ENCODE results near the gene CHD6. TPM values are rescaled to one million over a fixed set of nuclear protein-coding genes. Genes with fewer than 3 reads are reported as not detected.

The CHD6 gene
- total RNA-seq, 1 experiment from 2014 or later = 26.6 TPM

- H3K27me3 ChIP-seq (ENCODE audit: insufficient read depth, low read length) = no peaks in the 10 kb centered on the region
- H3K4me3 ChIP-seq (replicated peaks in 1 of 2; ENCODE audit: low read depth in 1 of 2, low read length in 2 of 2) = no peak overlapping the region
- ATAC-seq (no peak), DNase-seq (ENCODE audit: low read depth, low spot score) (no peak)
- no peaks in the 10 kb centered on the region for H3K79me2 ChIP-seq (ENCODE audit: insufficient read depth, low read length)
- no TSS peak for BruUV-seq (replicated peaks)
- intact Hi-C loops (cut with micrococcal nuclease) = no loop called here
- RAD21 ChIA-PET (ENCODE audit: low non-redundant PET in 1 of 2, low total read pairs in 2 of 2, uncharacterized antibody in 2 of 2, unreplicated experiment in 2 of 2) = no interaction called here
- peaks cover 0 to 25% of the 10 kb centered on the region in 2 experiments; a peak in 2 of 4 replicates for H3K36me3 ChIP-seq (ENCODE audit: control insufficient read depth in 1 of 2, insufficient read depth in 2 of 2, low read length in 2 of 2)
- H3K9me2 ChIP-seq (ENCODE audit: insufficient read depth) = no peaks in the 10 kb centered on the region
- no peak overlapping the region for H3K27ac ChIP-seq (ENCODE audit: low read depth, low read length)
- no peak overlapping the region for H3K4me2 ChIP-seq (ENCODE audit: low read length)
- no peaks in the 10 kb centered on the region for H4K20me1 ChIP-seq (ENCODE audit: insufficient read depth)
- TF ChIP-seq POLR2AphosphoS5 (IDR thresholded peaks at IDR 0.05; ENCODE audit: low read depth, low read length) (no peak), EGR1 (IDR thresholded peaks at IDR 0.05; ENCODE audit: low read depth) (no peak), CBX3 (IDR thresholded peaks at IDR 0.05; ENCODE audit: low read depth) (no peak), REST (IDR thresholded peaks at IDR 0.05; ENCODE audit: low read depth) (no peak), EZH2phosphoT487 (IDR thresholded peaks at IDR 0.05; ENCODE audit: borderline replicate concordance) (no peak), ZFX (IDR thresholded peaks at IDR 0.05) (no peak), TCF7L2 (IDR thresholded peaks at IDR 0.05; ENCODE audit: borderline replicate concordance, extremely low read depth, insufficient read depth, insufficient read length) (no peak), SRF (IDR thresholded peaks at IDR 0.05; ENCODE audit: low read depth) (no peak), CEBPB (IDR thresholded peaks at IDR 0.05; ENCODE audit: low read depth) (no peak), EZH2 (IDR thresholded peaks at IDR 0.05) (no peak), POLR2A (IDR thresholded peaks at IDR 0.05; ENCODE audit: borderline replicate concordance, extremely low read depth, insufficient read depth, insufficient read length) (no peak), CTCF (IDR thresholded peaks at IDR 0.05 in 2 of 3, conservative IDR thresholded peaks at IDR 0.05 in 1 of 3; ENCODE audit: borderline replicate concordance in 1 of 3, insufficient read depth in 1 of 3, low read depth in 2 of 3, low read length in 2 of 3) (no peak), ELF1 (IDR thresholded peaks at IDR 0.05; ENCODE audit: borderline replicate concordance, low read depth) (no peak), YY1 (IDR thresholded peaks at IDR 0.05; ENCODE audit: extremely low read depth, insufficient replicate concordance, low read depth, low read length) (no peak), SIN3A (IDR thresholded peaks at IDR 0.05; ENCODE audit: low read depth) (no peak), SP1 (IDR thresholded peaks at IDR 0.05; ENCODE audit: low read depth) (no peak), JUND (IDR thresholded peaks at IDR 0.05) (no peak), ZNF274 (IDR thresholded peaks at IDR 0.05; ENCODE audit: low read depth, low read length) (no peak), MAX (IDR thresholded peaks at IDR 0.05) (no peak), FOSL1 (IDR thresholded peaks at IDR 0.05; ENCODE audit: low read depth) (no peak)
- H3K4me1 ChIP-seq (ENCODE audit: control insufficient read depth in 1 of 2, insufficient read depth in 2 of 2, low read length in 2 of 2) = no peaks in the 10 kb centered on the region
- H3K9me3 ChIP-seq (ENCODE audit: control insufficient read depth in 1 of 2, insufficient read depth in 1 of 2, low read depth in 1 of 2, low read length in 2 of 2) = no peaks in the 10 kb centered on the region
- no peak overlapping the region for H2AFZ ChIP-seq (ENCODE audit: low read depth, low read length, poor library complexity, severe bottlenecking)
- no peak overlapping the region for H3K9ac ChIP-seq (ENCODE audit: low read length)
- CTCF ChIA-PET = interaction anchor here (0.7 kb wide), 1 partner anchor 283 kb away, joined by 3 read pairs; no protein-coding TSS in a partner anchor
- POLR2A ChIA-PET = no interaction called here
Measured at GRCh38 chr20:41418739-41419293, 199.4 kb downstream of the CHD6 start.

Measured in HCT116 (cell line).